ENCODE measurements around the gene MAMDC4.
"Not testable (repeated sequence)": the region's sequence is repeated elsewhere in the genome, so short reads cannot be mapped to it uniquely, and the experiment has no call there.

MAMDC4 gene

GRCh38 chr9:136851941-136852663, at the start of gene MAMDC4:
TSS of gene MAMDC4 (plus strand) at chr9:136852346. CDS start at chr9:136852417, 71 bp downstream.
- DNase-seq = peak; percentile 58

- not testable (repeated sequence) for DNase-seq
These were observed 49.1 kb upstream of the MAMDC4 start for GRCh38 chr9:136803009-136803550.

- DNase-seq = no peak
These were observed 48.3 kb upstream of the MAMDC4 start for GRCh38 chr9:136803551-136804508.

- DNase-seq = no peak
These were observed 47.5 kb upstream of the MAMDC4 start for GRCh38 chr9:136804509-136805206.

GRCh38 chr9:136805207-136805740, 46.9 kb upstream of the MAMDC4 start:
- no peak for DNase-seq

- DNase-seq = no peak
These were observed 46.1 kb upstream of the MAMDC4 start for GRCh38 chr9:136806067-136806466.

GRCh38 chr9:136806631-136807201, 45.4 kb upstream of the MAMDC4 start:
- DNase-seq = no peak

- peak; percentile 78 for DNase-seq
These were observed 44.7 kb upstream of the MAMDC4 start, which contains the start of gene RABL6 for GRCh38 chr9:136807281-136808074. TSS of gene RABL6 (plus strand) at chr9:136807948. CDS start at chr9:136808197, 249 bp downstream.

- DNase-seq = no peak
These were observed 43.9 kb upstream of the MAMDC4 start for GRCh38 chr9:136808075-136808805.

- DNase-seq = no peak
These were observed 43.4 kb upstream of the MAMDC4 start for GRCh38 chr9:136808806-136809158.

GRCh38 chr9:136814725-136815421, 37.3 kb upstream of the MAMDC4 start:
- DNase-seq = no peak

GRCh38 chr9:136815422-136815782, 36.7 kb upstream of the MAMDC4 start:
- DNase-seq = no peak

GRCh38 chr9:136820971-136821825, 30.9 kb upstream of the MAMDC4 start:
- DNase-seq = peak; percentile 73

GRCh38 chr9:136821826-136822544, 30.2 kb upstream of the MAMDC4 start:
- DNase-seq = no peak

- DNase-seq = no peak
These were observed 28.8 kb upstream of the MAMDC4 start for GRCh38 chr9:136823136-136824046.

- DNase-seq = no peak
These were observed 27.5 kb upstream of the MAMDC4 start for GRCh38 chr9:136824496-136825225.
